SJCRH30 (cell line): ENCODE results near the gene CERS2. TPM values are rescaled to one million over a fixed set of nuclear protein-coding genes. Genes with fewer than 3 reads are reported as not detected.

Experiments
- DNase-seq, 2 experiments: peaks; one replicate each; pipeline ENCODE4 v3.0.0-alpha.2; 2015 to 2020
- H3K27ac ChIP-seq: fragments of 250-450 bp; sonication (Bioruptor Pico); 2 replicates; pipeline ENCODE4 v1.5.1; 2020; ENCODE audit warnings: mild to moderate bottlenecking, moderate library complexity
- H3K27me3 ChIP-seq: fragments of 250-450 bp; sonication (Bioruptor Pico); 2 replicates; pipeline ENCODE4 v1.5.1; 2020; ENCODE audit warnings: mild to moderate bottlenecking, moderate library complexity
- H3K36me3 ChIP-seq: fragments of 250-450 bp; sonication (Bioruptor Pico); 2 replicates; pipeline ENCODE4 v1.5.1; 2020; ENCODE audit warnings: mild to moderate bottlenecking, moderate library complexity
- H3K4me1 ChIP-seq: fragments of 250-450 bp; sonication (Bioruptor Pico); 2 replicates; pipeline ENCODE4 v1.5.1; 2020; ENCODE audit warnings: mild to moderate bottlenecking, moderate library complexity
- H3K4me3 ChIP-seq: fragments of 250-450 bp; sonication (Bioruptor Pico); 2 replicates; pipeline ENCODE4 v1.5.1; 2020; ENCODE audit warnings: mild to moderate bottlenecking, moderate library complexity
- H3K9me3 ChIP-seq: fragments of 250-450 bp; sonication (Bioruptor Pico); replicated peaks from 2 replicates; pipeline ENCODE4 v1.5.1; 2020; ENCODE audit warnings: mild to moderate bottlenecking, moderate library complexity
- total RNA-seq: library from RNA; depleted of rRNA; stranded (reverse); fragments of >200 nt; shearing (Covaris generic); gene quantifications from 2 replicates; pipeline ENCODE4 v1.2.3, GENCODE V29; 2014; rRNA removed

The CERS2 gene, protein sequence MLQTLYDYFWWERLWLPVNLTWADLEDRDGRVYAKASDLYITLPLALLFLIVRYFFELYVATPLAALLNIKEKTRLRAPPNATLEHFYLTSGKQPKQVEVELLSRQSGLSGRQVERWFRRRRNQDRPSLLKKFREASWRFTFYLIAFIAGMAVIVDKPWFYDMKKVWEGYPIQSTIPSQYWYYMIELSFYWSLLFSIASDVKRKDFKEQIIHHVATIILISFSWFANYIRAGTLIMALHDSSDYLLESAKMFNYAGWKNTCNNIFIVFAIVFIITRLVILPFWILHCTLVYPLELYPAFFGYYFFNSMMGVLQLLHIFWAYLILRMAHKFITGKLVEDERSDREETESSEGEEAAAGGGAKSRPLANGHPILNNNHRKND
- total RNA-seq, result 87.3 and 95.2 TPM in 2 replicates

- Histone ChIP-seq H3K4me3 (peak within 1 kb of the TSS; percentile 99), H3K36me3 (peaks cover 5% of the 10 kb centered on the region; the same call in 1 of the 2 replicates), H3K4me1 (peaks cover 25% of the 10 kb centered on the region), H3K27ac (peak within 1 kb of the TSS; percentile 76), H3K9me3 (no peaks in the 10 kb centered on the region), H3K27me3 (no peaks in the 10 kb centered on the region)
- peak; percentile 78 to 79 for DNase-seq
Measured at GRCh38 chr1:150974580-150975478, at the start of gene CERS2. TSS of gene CERS2 (minus strand) at chr1:150974835. CDS start at chr1:150969090, 5,745 bp downstream.

DNA sequence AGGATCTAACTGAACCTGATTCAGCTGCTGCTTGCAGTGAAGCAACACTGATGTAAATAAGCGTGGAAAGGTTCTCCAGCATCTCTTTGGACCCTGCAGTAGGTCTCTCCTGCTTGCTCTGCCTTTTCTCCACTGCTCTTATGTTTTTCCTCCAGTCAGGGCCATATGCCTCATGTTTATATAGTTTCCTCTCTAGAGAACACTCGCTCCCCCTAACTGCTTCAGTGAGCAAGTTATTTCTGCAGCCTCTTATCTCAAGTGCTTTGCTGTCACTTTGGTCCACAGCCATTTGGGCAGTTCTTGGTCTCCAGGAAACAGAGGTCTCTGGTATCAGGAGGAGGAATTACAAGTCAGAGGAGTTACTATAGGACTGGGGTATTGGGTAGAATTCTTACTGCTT is 38.9 kb upstream of the CERS2 start:
- Histone ChIP-seq H3K36me3 (no peaks in the 10 kb centered on the region), H3K27ac (no peak overlapping the region), H3K4me1 (no peaks in the 10 kb centered on the region), H3K9me3 (no peaks in the 10 kb centered on the region), H3K27me3 (no peaks in the 10 kb centered on the region), H3K4me3 (no peak overlapping the region)
- no peak for DNase-seq

DNA sequence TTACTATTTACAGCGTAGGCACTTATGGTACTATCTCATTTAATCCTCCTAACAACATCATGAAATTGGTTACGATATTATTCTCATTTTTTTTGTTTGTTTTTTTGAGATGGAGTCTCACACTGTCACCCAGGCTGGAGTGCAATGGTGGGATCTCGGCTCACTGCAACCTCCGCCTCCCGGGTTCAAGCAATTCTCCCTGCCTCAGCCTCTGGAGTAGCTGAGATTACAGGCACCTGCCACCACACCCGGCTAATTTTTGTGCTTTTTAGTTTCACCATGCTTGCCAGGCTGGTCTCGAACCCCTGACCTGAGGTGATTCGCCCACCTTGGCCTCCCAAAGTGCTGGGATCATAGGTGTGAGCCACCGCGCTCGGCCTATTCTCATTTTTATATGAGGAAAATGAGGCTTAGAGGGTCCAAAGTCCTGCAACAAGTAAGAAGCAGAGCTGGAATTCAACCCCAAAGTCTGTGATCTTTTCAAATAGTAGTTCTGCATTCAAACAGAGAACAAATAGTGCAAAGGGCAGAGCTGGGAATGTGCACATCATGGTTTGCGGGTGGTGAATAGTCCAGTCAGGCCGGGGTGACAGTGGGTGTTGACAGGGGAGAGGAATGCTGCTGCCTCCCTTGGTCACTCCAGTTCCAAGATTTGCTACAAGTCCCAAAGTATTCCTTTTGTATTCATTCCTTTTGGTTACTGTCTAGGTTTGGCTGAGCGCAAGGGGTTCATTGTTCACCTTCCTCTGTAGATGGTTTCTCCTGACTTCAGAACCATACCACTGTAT is 38.2 kb upstream of the CERS2 start:
- no peak for DNase-seq
- Histone ChIP-seq H3K36me3 (no peaks in the 10 kb centered on the region), H3K9me3 (no peaks in the 10 kb centered on the region), H3K27me3 (no peaks in the 10 kb centered on the region), H3K27ac (no peak overlapping the region), H3K4me3 (no peak overlapping the region), H3K4me1 (no peaks in the 10 kb centered on the region)

- no peak overlapping the region for H3K27ac ChIP-seq
Measured at GRCh38 chr1:151011154-151011850, 36.7 kb upstream of the CERS2 start.

GRCh38 chr1:151010346-151010726 is 35.7 kb upstream of the CERS2 start:
- no peaks in the 10 kb centered on the region for H3K27me3 ChIP-seq
- no peaks in the 10 kb centered on the region for H3K9me3 ChIP-seq
- DNase-seq, result no peak
- no peak overlapping the region for H3K27ac ChIP-seq
- no peak overlapping the region for H3K4me3 ChIP-seq
- H3K4me1 ChIP-seq, result peaks cover 3% of the 10 kb centered on the region; the same call in 1 of the 2 replicates
- H3K36me3 ChIP-seq, result no peaks in the 10 kb centered on the region

More at GRCh38 chr1:151011154-151011850, 36.7 kb upstream of the CERS2 start:
- Histone ChIP-seq H3K9me3 (no peaks in the 10 kb centered on the region), H3K4me3 (no peak overlapping the region), H3K36me3 (no peaks in the 10 kb centered on the region), H3K4me1 (no peaks in the 10 kb centered on the region), H3K27me3 (no peaks in the 10 kb centered on the region)
- DNase-seq, result no peak

DNA sequence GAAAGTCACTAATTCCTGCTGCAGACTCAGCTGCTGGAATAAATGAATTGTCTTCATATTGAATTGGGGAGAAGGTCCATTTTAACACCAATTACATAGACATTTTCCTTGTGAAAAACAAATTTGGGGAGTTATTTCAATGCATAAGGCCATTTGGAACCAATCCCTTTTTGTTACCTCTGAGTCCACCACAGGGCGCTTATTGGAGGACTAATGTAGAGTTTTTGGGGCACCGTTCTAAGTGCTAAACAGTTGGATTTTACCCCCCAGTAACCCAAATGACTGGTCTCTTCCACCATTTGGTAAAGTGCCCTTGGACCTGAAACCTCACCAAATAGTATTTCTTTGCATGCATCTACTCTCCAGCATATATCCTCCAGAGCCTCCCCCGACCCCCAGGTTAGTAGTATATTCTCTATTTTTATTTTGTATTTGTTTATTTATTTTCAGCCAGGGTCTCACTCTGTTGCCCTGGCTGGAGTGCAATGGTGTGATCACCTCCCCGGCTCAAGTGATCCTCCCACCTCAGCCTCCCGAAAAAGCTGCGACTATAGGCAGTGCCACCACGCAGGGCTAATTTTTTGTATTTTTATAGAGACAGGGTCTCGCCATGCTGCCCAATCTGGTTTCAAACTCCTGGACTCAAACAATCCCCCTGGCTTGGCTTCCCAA is 35.2 kb upstream of the CERS2 start:
- DNase-seq, result no peak
- no peak overlapping the region for H3K27ac ChIP-seq
- H3K27me3 ChIP-seq, result no peaks in the 10 kb centered on the region
- H3K36me3 ChIP-seq, result no peaks in the 10 kb centered on the region
- H3K4me3 ChIP-seq, result no peak overlapping the region
- H3K4me1 ChIP-seq, result peaks cover 3% of the 10 kb centered on the region; the same call in 1 of the 2 replicates
- H3K9me3 ChIP-seq, result no peaks in the 10 kb centered on the region

GRCh38 chr1:151009206-151009587 is 34.6 kb upstream of the CERS2 start:
- H3K9me3 ChIP-seq, result no peaks in the 10 kb centered on the region
- DNase-seq, result no peak
- H3K4me3 ChIP-seq, result peak overlapping the region; percentile 76
- H3K27me3 ChIP-seq, result no peaks in the 10 kb centered on the region
- peaks cover 3% of the 10 kb centered on the region; the same call in 1 of the 2 replicates for H3K4me1 ChIP-seq
- H3K27ac ChIP-seq, result no peak overlapping the region
- no peaks in the 10 kb centered on the region for H3K36me3 ChIP-seq

GRCh38 chr1:151008244-151009205 is 33.9 kb upstream of the CERS2 start, which contains the start of gene PRUNE1:
TSS of gene PRUNE1 (plus strand) at chr1:151008449. CDS start at chr1:151008633, 184 bp downstream.
- Histone ChIP-seq H3K4me3 (peak within 1 kb of the TSS; percentile 76), H3K4me1 (peaks cover 3% of the 10 kb centered on the region; the same call in 1 of the 2 replicates), H3K27ac (peak within 1 kb of the TSS; percentile 6; the same call in 1 of the 2 replicates), H3K36me3 (no peaks in the 10 kb centered on the region), H3K9me3 (no peaks in the 10 kb centered on the region), H3K27me3 (no peaks in the 10 kb centered on the region)
- peak; percentile 95 for DNase-seq

DNA sequence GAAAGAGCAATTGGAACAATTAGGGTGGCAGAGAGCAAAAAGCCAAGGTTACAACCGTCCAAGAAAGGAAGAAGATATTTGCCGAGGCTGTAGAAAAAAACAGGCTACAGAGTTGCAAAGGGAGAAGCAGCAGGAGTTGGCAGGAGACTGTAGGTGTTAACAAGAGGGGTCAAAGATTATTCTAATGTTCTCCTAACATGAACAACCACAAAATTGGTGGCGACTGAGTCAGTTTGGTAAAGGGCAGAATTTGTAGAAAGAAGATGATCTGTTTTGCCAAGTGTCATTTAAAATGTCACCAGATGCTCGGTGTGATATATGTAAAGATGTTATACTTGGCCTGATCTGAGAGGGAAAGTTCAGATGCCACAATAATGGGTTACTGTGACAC is 33.2 kb upstream of the CERS2 start:
- no peak for DNase-seq
- no peaks in the 10 kb centered on the region for H3K9me3 ChIP-seq
- H3K4me3 ChIP-seq, result peak overlapping the region; percentile 76
- H3K4me1 ChIP-seq, result peaks cover 3% of the 10 kb centered on the region; the same call in 1 of the 2 replicates
- H3K27me3 ChIP-seq, result no peaks in the 10 kb centered on the region
- H3K36me3 ChIP-seq, result no peaks in the 10 kb centered on the region
- no peak overlapping the region for H3K27ac ChIP-seq

GRCh38 chr1:151006327-151007052 is 31.9 kb upstream of the CERS2 start, which contains the start of gene MINDY1:
TSS of gene MINDY1 (minus strand) at chr1:151006902. CDS start at chr1:151002617, 4,285 bp downstream.
- H3K9me3 ChIP-seq, result no peaks in the 10 kb centered on the region
- H3K27ac ChIP-seq, result peak within 1 kb of the TSS; percentile 9; the same call in 1 of the 2 replicates
- no peaks in the 10 kb centered on the region for H3K27me3 ChIP-seq
- peak within 1 kb of the TSS; percentile 76 for H3K4me3 ChIP-seq
- H3K4me1 ChIP-seq, result peaks cover 3% of the 10 kb centered on the region; the same call in 1 of the 2 replicates
- no peaks in the 10 kb centered on the region for H3K36me3 ChIP-seq
- peak; percentile 78 to 86 for DNase-seq

- Histone ChIP-seq H3K4me1 (peaks cover 3% of the 10 kb centered on the region; the same call in 1 of the 2 replicates), H3K9me3 (no peaks in the 10 kb centered on the region), H3K27ac (no peak overlapping the region), H3K27me3 (no peaks in the 10 kb centered on the region), H3K36me3 (no peaks in the 10 kb centered on the region), H3K4me3 (peak overlapping the region; percentile 52)
- DNase-seq, result no peak
Measured at GRCh38 chr1:151005729-151006319, 31.2 kb upstream of the CERS2 start.
